Esophagus squamous epithelium (tissue), 4 donors: ENCODE data around the gene SGCD.

Experiments
- POLR2A ChIP-seq, 4 donors: fragments of 450-650 bp; IDR thresholded peaks; one replicate each; pipeline ENCODE4 v1.6.1; 2017; ENCODE audit warnings: antibody characterized with exemption in 4 of 4, mild to moderate bottlenecking in 4 of 4, moderate library complexity in 3 of 4
- TF ChIP-seq, protein P1 (sequence below), 6 experiments: fragments of 450-650 bp in 4 of 6; fragments of 200-600 bp in 2 of 6; sonication (generic) in 2 of 6; IDR thresholded peaks; one replicate each; pipeline ENCODE4 v1.5.1; 2016 to 2019; ENCODE audit warnings: antibody characterized with exemption in 6 of 6, mild to moderate bottlenecking in 4 of 6, moderate library complexity in 4 of 6

DNA sequence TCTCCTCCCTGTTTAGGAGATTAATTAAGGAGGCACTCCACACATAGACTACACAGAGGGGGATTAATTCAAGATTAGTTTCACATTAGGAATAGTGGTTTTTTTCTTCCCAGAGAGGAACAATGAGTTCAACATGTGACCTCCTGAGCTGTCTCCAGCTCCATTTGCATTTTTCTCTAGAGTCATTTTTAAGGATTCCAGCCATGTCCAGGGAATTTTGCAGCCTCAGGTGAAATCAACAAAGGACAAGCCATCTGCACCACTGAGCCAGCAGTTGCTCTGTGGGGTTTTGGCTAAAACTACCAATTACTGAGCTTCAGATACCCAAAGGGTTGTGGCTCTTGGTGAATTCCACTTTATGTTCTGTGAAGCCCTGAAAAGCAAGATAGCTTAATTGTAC, 264.7 kb downstream of the SGCD start:
- TF ChIP-seq POLR2A (IDR thresholded peaks at IDR 0.05): no peak
- TF ChIP-seq, protein P1, sequence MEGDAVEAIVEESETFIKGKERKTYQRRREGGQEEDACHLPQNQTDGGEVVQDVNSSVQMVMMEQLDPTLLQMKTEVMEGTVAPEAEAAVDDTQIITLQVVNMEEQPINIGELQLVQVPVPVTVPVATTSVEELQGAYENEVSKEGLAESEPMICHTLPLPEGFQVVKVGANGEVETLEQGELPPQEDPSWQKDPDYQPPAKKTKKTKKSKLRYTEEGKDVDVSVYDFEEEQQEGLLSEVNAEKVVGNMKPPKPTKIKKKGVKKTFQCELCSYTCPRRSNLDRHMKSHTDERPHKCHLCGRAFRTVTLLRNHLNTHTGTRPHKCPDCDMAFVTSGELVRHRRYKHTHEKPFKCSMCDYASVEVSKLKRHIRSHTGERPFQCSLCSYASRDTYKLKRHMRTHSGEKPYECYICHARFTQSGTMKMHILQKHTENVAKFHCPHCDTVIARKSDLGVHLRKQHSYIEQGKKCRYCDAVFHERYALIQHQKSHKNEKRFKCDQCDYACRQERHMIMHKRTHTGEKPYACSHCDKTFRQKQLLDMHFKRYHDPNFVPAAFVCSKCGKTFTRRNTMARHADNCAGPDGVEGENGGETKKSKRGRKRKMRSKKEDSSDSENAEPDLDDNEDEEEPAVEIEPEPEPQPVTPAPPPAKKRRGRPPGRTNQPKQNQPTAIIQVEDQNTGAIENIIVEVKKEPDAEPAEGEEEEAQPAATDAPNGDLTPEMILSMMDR (IDR thresholded peaks at IDR 0.05): no peak
